ENCODE data around the gene CACNA1I.

DNA sequence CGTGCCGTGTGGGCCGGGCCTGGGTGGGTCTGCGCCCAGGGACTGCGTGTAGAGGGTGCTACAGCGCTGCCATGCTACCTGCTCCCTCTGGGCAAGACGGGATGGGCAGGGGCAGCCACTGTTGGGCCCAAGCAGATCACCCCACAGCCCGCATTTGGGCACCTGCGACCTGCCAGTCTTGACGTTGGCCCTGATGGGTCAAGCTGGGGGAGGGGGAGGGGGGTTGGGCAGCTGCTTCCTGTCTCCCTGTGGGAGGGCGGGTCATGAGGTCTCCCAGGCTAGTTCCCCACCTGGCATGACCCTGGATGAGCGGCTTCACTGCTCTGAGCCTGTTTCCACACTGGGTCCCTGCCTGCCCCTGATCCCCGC, 35.2 kb upstream of the CACNA1I start:
- TF ChIP-seq, protein P1, sequence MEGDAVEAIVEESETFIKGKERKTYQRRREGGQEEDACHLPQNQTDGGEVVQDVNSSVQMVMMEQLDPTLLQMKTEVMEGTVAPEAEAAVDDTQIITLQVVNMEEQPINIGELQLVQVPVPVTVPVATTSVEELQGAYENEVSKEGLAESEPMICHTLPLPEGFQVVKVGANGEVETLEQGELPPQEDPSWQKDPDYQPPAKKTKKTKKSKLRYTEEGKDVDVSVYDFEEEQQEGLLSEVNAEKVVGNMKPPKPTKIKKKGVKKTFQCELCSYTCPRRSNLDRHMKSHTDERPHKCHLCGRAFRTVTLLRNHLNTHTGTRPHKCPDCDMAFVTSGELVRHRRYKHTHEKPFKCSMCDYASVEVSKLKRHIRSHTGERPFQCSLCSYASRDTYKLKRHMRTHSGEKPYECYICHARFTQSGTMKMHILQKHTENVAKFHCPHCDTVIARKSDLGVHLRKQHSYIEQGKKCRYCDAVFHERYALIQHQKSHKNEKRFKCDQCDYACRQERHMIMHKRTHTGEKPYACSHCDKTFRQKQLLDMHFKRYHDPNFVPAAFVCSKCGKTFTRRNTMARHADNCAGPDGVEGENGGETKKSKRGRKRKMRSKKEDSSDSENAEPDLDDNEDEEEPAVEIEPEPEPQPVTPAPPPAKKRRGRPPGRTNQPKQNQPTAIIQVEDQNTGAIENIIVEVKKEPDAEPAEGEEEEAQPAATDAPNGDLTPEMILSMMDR (IDR thresholded peaks at IDR 0.05): no peak
- TF ChIP-seq EZH2phosphoT487 (IDR thresholded peaks at IDR 0.05) (no peak), EZH2 (IDR thresholded peaks at IDR 0.05) (no peak)
